ENCODE results near the gene GALNTL6.

The GALNTL6 gene

GRCh38 chr4:172011196-172011595, 198.0 kb downstream of the GALNTL6 start:
- no peak for DNase-seq

GRCh38 chr4:172018358-172018757, 205.2 kb downstream of the GALNTL6 start:
- no peak for DNase-seq

- DNase-seq, result no peak
These were observed 222.4 kb downstream of the GALNTL6 start for GRCh38 chr4:172035562-172035961.

- DNase-seq, result no peak
These were observed 227.6 kb downstream of the GALNTL6 start for GRCh38 chr4:172040766-172041165.

GRCh38 chr4:172042714-172043114, 229.5 kb downstream of the GALNTL6 start:
- DNase-seq, result no peak

GRCh38 chr4:172045981-172046380, 232.8 kb downstream of the GALNTL6 start:
- no peak for DNase-seq

- DNase-seq, result no peak
These were observed 235.5 kb downstream of the GALNTL6 start for GRCh38 chr4:172048666-172049065.

GRCh38 chr4:172050911-172051310, 237.7 kb downstream of the GALNTL6 start:
- no peak for DNase-seq

GRCh38 chr4:172055046-172055445, 241.8 kb downstream of the GALNTL6 start:
- DNase-seq, result no peak

GRCh38 chr4:172055498-172055897, 242.3 kb downstream of the GALNTL6 start:
- DNase-seq, result no peak

GRCh38 chr4:172061204-172061603, 248.0 kb downstream of the GALNTL6 start:
- DNase-seq, result no peak

GRCh38 chr4:172068506-172068905, 255.3 kb downstream of the GALNTL6 start:
- DNase-seq, result no peak

- DNase-seq, result no peak
These were observed 260.4 kb downstream of the GALNTL6 start for GRCh38 chr4:172073590-172073989.

GRCh38 chr4:172083272-172083671, 270.1 kb downstream of the GALNTL6 start:
- no peak for DNase-seq

- DNase-seq, result no peak
These were observed 275.4 kb downstream of the GALNTL6 start for GRCh38 chr4:172088556-172088955.

GRCh38 chr4:172095161-172095560, 282.0 kb downstream of the GALNTL6 start:
- DNase-seq, result no peak

GRCh38 chr4:172096786-172097185, 283.6 kb downstream of the GALNTL6 start:
- DNase-seq, result no peak

- no peak for DNase-seq
These were observed 286.2 kb downstream of the GALNTL6 start for GRCh38 chr4:172099376-172099775.

- DNase-seq, result no peak
These were observed 290.3 kb downstream of the GALNTL6 start for GRCh38 chr4:172103456-172103855.

GRCh38 chr4:172104539-172104938, 291.3 kb downstream of the GALNTL6 start:
- DNase-seq, result no peak

GRCh38 chr4:172105918-172106317, 292.7 kb downstream of the GALNTL6 start:
- no peak for DNase-seq

- no peak for DNase-seq
These were observed 296.3 kb downstream of the GALNTL6 start for GRCh38 chr4:172109466-172109865.

- DNase-seq, result no peak
These were observed 311.6 kb downstream of the GALNTL6 start for GRCh38 chr4:172124656-172125308.

GRCh38 chr4:172125443-172125842, 312.2 kb downstream of the GALNTL6 start:
- no peak for DNase-seq

- DNase-seq, result no peak
These were observed 314.0 kb downstream of the GALNTL6 start for GRCh38 chr4:172127168-172127567.
